PFSK-1 (cell line): ENCODE results near the gene TTC28.

Experiments
- FOXP2 ChIP-seq: optimal IDR thresholded peaks from 2 replicates; pipeline ENCODE3; 2011; ENCODE audit warnings: borderline replicate concordance, control low read depth, inconsistent platforms; ENCODE audit not compliant: insufficient read depth; ENCODE audit errors: extremely low read length, extremely low read depth
- POLR2AphosphoS5 ChIP-seq: IDR thresholded peaks from 2 replicates; pipeline ENCODE4 v1.6.1; 2012; ENCODE audit warnings: low read depth, mild to moderate bottlenecking, control low read depth, low read length, moderate library complexity
- REST ChIP-seq, 2 experiments: IDR thresholded peaks; 2 replicates each; pipeline versions ENCODE4 v1.6.1 to v1.8.0; 2011 to 2012; ENCODE audit warnings: low read depth in 2 of 2, low read length in 2 of 2, control low read depth in 1 of 2, inconsistent platforms in 1 of 2, mild to moderate bottlenecking in 1 of 2, moderate library complexity in 1 of 2; ENCODE audit not compliant: insufficient read depth in 1 of 2
- SIN3A ChIP-seq: IDR thresholded peaks from 2 replicates; pipeline ENCODE4 v1.6.1; 2012; ENCODE audit warnings: mild to moderate bottlenecking, low read length, moderate library complexity, borderline replicate concordance; ENCODE audit not compliant: insufficient read depth
- TAF1 ChIP-seq: IDR thresholded peaks from 2 replicates; pipeline ENCODE4 v1.6.1; 2012; ENCODE audit warnings: low read length, control low read depth, borderline replicate concordance; ENCODE audit not compliant: insufficient read depth

Gene TTC28

DNA sequence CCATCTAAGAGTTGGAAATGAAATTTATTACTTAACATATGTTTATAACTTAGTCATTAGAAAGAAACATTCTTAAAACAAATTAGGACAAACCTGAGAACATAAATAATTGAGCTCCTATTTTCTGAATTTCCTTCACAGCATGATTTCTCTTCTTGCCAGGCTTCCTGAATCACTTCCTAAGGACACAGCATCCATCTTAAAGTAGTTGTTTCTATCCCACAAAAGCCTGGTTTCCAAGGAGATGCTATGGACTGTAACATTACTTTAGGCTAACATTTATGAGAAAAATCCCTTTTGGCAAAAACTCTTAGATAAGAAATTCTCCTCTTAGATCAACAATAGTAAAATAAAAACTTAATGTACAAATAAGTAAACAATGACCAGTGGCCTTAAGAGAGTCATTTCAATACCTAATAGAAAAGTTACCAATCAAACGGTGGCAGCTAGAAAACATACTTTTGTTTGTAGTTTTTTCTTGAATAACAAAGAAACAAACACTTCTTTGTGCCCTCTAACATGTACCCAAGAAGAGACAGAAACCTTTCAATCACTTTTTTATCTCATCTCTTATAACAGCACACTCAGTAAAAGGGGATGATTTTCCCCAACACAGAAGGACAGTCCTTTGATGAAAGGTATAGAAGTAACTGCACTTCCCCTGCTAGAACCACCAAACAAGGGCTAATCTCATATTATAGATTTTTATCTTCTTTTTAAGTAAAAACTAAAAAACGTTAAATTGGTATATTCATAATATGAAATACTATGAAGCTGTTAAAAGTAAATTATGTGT lies 74.5 kb downstream of the TTC28 start:
- no peak for TF ChIP-seq TAF1
- TF ChIP-seq REST (IDR thresholded peaks at IDR 0.05; ENCODE audit: insufficient read depth in 1 of 2, low read depth in 2 of 2, low read length in 2 of 2), result no peak

DNA sequence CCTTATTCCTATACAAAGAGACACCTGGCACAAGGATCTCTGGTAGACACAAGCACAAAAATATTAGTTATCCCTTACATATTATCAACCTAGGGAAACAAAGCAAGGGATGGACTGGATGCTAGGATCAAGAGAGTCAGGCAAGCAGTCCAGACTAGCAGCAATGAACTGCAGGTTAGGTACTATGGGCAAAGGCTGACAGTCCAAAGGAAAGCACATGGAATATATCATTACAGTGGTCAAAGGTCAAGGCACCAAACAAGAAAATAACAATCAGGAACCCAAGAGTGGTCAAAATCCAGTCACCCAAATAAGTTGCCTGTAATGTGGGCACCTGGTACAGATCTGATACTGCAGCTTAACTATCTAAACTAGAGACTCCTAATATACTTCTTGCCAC lies 77.7 kb downstream of the TTC28 start:
- TF ChIP-seq POLR2AphosphoS5, result no peak
- no peak for TF ChIP-seq SIN3A
- no peak for TF ChIP-seq TAF1
- TF ChIP-seq FOXP2, result no peak
- no peak for TF ChIP-seq REST (IDR thresholded peaks at IDR 0.05; ENCODE audit: insufficient read depth in 1 of 2, low read depth in 2 of 2, low read length in 2 of 2)

DNA sequence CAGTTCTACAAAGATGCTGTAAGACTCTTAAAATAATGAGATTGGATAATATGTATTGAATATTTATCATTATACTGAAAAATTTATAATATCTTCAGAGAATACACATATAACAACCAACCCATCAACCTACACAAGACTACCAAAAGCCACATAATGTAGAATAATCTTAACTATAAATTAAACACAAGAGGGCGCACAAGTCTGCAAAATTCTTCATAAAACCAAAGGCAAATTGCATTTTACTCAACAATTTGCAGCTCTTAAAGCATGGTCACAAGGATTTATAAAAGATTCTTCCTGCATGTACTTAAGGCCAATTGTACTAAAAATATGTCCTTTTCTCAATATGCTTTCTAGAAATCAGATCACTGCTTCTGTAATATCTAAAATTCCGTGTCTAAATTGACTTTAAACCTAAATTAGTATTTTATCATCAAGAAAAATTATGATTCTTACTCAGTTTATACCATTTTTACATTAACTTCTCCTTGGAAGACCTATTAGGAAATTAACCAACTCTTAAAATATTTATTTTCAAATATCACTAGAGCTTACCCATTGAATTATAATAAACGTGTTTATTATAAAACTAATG lies 79.0 kb downstream of the TTC28 start:
- TF ChIP-seq SIN3A, result no peak
- no peak for TF ChIP-seq TAF1
- no peak for TF ChIP-seq POLR2AphosphoS5
- no peak for TF ChIP-seq REST (IDR thresholded peaks at IDR 0.05; ENCODE audit: insufficient read depth in 1 of 2, low read depth in 2 of 2, low read length in 2 of 2)
- TF ChIP-seq FOXP2, result no peak

- TF ChIP-seq POLR2AphosphoS5 (no peak), FOXP2 (no peak), REST (IDR thresholded peaks at IDR 0.05; ENCODE audit: insufficient read depth in 1 of 2, low read depth in 2 of 2, low read length in 2 of 2) (no peak), SIN3A (no peak), TAF1 (no peak)
Observed at GRCh38 chr22:28599693-28600092, 79.9 kb downstream of the TTC28 start.
